H9 (cell line): ENCODE data around the gene HNRNPD. TPM values are rescaled to one million over a fixed set of nuclear protein-coding genes. Genes with fewer than 3 reads are reported as not detected.
"Not testable (repeated sequence)": the region's sequence is repeated elsewhere in the genome, so short reads cannot be mapped to it uniquely, and the experiment has no call there.

ENCODE experiments used
- DNase-seq: peaks from one replicate; pipeline ENCODE4 v3.0.0-alpha.2; 2017
- H2AFZ ChIP-seq: one replicate; pipeline ENCODE4 v1.6.1; 2013; ENCODE audit warnings: mild to moderate bottlenecking, low read length, control low read depth, moderate library complexity
- H2AK5ac ChIP-seq: 2 replicates; pipeline ENCODE4 v1.6.1; 2013; ENCODE audit warnings: low read length, control low read depth, mixed read lengths; ENCODE audit not compliant: insufficient read length
- H2BK120ac ChIP-seq: one replicate; pipeline ENCODE4 v1.6.1; 2013; ENCODE audit warnings: low read depth, mild to moderate bottlenecking, low read length, control low read depth, inconsistent platforms; ENCODE audit not compliant: poor library complexity, severe bottlenecking
- H2BK12ac ChIP-seq: 2 replicates; pipeline ENCODE4 v1.6.1; 2013; ENCODE audit warnings: low read length, control low read depth, mixed read lengths, low read depth; ENCODE audit not compliant: insufficient read length
- H2BK15ac ChIP-seq: 2 replicates; pipeline ENCODE4 v1.6.1; 2013; ENCODE audit warnings: low read depth, low read length, control low read depth
- H2BK20ac ChIP-seq: one replicate; pipeline ENCODE4 v1.6.1; 2013; ENCODE audit warnings: low read depth, mild to moderate bottlenecking, low read length, control low read depth, inconsistent platforms; ENCODE audit not compliant: poor library complexity, severe bottlenecking
- H2BK5ac ChIP-seq: 2 replicates; pipeline ENCODE4 v1.6.1; 2013; ENCODE audit warnings: low read length, control low read depth, mixed read lengths; ENCODE audit not compliant: insufficient read length
- H3K14ac ChIP-seq: 2 replicates; pipeline ENCODE4 v1.6.1; 2013; ENCODE audit warnings: low read length, control low read depth; ENCODE audit not compliant: insufficient read depth
- H3K18ac ChIP-seq: 2 replicates; pipeline ENCODE4 v1.6.1; 2013; ENCODE audit warnings: low read depth, mild to moderate bottlenecking, mixed read lengths, low read length, control low read depth; ENCODE audit not compliant: insufficient read length
- H3K23ac ChIP-seq: 2 replicates; pipeline ENCODE4 v1.6.1; 2013; ENCODE audit warnings: low read length, control low read depth, mixed read lengths, low read depth; ENCODE audit not compliant: insufficient read length
- H3K23me2 ChIP-seq: 2 replicates; pipeline ENCODE4 v1.6.1; 2013; ENCODE audit warnings: low read depth, mild to moderate bottlenecking, mixed read lengths, low read length, control low read depth; ENCODE audit not compliant: insufficient read length, poor library complexity, severe bottlenecking
- H3K27ac ChIP-seq: 2 replicates; pipeline ENCODE4 v1.5.1; 2013; ENCODE audit warnings: low read length, control low read depth, mixed read lengths, low read depth; ENCODE audit not compliant: insufficient read length
- H3K27me3 ChIP-seq: 2 replicates; pipeline ENCODE4 v1.6.1; 2013; ENCODE audit warnings: low read length, control low read depth, inconsistent platforms; ENCODE audit not compliant: insufficient read depth
- H3K4ac ChIP-seq: 2 replicates; pipeline ENCODE4 v1.6.1; 2013; ENCODE audit warnings: low read depth, mild to moderate bottlenecking, control low read depth, inconsistent platforms, low read length, moderate library complexity
- H3K4me1 ChIP-seq: 2 replicates; pipeline ENCODE4 v1.6.1; 2013; ENCODE audit warnings: low read length, control low read depth, inconsistent platforms; ENCODE audit not compliant: insufficient read depth
- H3K4me2 ChIP-seq: 2 replicates; pipeline ENCODE4 v1.6.1; 2013; ENCODE audit warnings: low read length, control low read depth, mixed read lengths; ENCODE audit not compliant: insufficient read length, insufficient read depth
- H3K56ac ChIP-seq: 2 replicates; pipeline ENCODE4 v1.6.1; 2013; ENCODE audit warnings: low read depth, mild to moderate bottlenecking, mixed read lengths, low read length, control low read depth; ENCODE audit not compliant: insufficient read length
- H3K79me1 ChIP-seq: 2 replicates; pipeline ENCODE4 v1.6.1; 2013; ENCODE audit warnings: low read depth, mild to moderate bottlenecking, moderate library complexity, low read length, control low read depth, inconsistent platforms; ENCODE audit not compliant: insufficient read depth, poor library complexity, severe bottlenecking
- H3K79me2 ChIP-seq: 2 replicates; pipeline ENCODE4 v1.6.1; 2013; ENCODE audit warnings: low read length, control low read depth, inconsistent platforms; ENCODE audit not compliant: insufficient read depth
- H3K9ac ChIP-seq: 2 replicates; pipeline ENCODE4 v1.6.1; 2013; ENCODE audit warnings: low read length, control low read depth, mixed read lengths; ENCODE audit not compliant: insufficient read length; ENCODE audit errors: extremely low read depth
- H3K9me3 ChIP-seq: one replicate; pipeline ENCODE4 v1.6.1; 2013; ENCODE audit warnings: low read depth, low read length, inconsistent platforms; ENCODE audit not compliant: control insufficient read depth
- H3T11ph ChIP-seq: one replicate; pipeline ENCODE4 v1.6.1; 2013; ENCODE audit warnings: mild to moderate bottlenecking, low read length, control low read depth, inconsistent platforms
- H4K20me1 ChIP-seq: one replicate; pipeline ENCODE4 v1.6.1; 2013; ENCODE audit not compliant: control insufficient read depth, insufficient read length, insufficient read depth
- H4K5ac ChIP-seq: 2 replicates; pipeline ENCODE4 v1.6.1; 2013; ENCODE audit warnings: low read depth, mild to moderate bottlenecking, mixed read lengths, low read length, control low read depth; ENCODE audit not compliant: insufficient read length
- H4K8ac ChIP-seq: replicated peaks from 2 replicates; pipeline ENCODE4 v1.6.1; 2013; ENCODE audit warnings: low read length, control low read depth, mixed read lengths, low read depth; ENCODE audit not compliant: insufficient read length
- H4K91ac ChIP-seq: 2 replicates; pipeline ENCODE4 v1.6.1; 2013; ENCODE audit warnings: low read depth, mild to moderate bottlenecking, moderate library complexity, mixed read lengths, low read length, control low read depth; ENCODE audit not compliant: insufficient read length
- H3K27ac Mint-ChIP-seq, 3 experiments: 2 replicates in 2 of 3; 3 replicates in 1 of 3; pipeline ENCODE4 v1.8.0; 2020 to 2021; ENCODE audit warnings: mixed read lengths in 3 of 3, mild to moderate bottlenecking in 1 of 3, moderate library complexity in 1 of 3
- H3K27me3 Mint-ChIP-seq: 2 replicates; pipeline ENCODE4 v1.8.0; 2021; ENCODE audit warnings: low read depth, mild to moderate bottlenecking, moderate library complexity, mixed read lengths
- H3K36me3 Mint-ChIP-seq, 3 experiments: 2 replicates in 2 of 3; 3 replicates in 1 of 3; pipeline ENCODE4 v1.8.0; 2020 to 2021; ENCODE audit warnings: low read depth in 3 of 3, mixed read lengths in 3 of 3; ENCODE audit not compliant: insufficient read depth in 1 of 3
- H3K4me1 Mint-ChIP-seq, 2 experiments: 2 replicates each; pipeline ENCODE4 v1.8.0; 2020; ENCODE audit warnings: mixed read lengths in 2 of 2
- H3K4me3 Mint-ChIP-seq, 2 experiments: 2 replicates in 1 of 2; 3 replicates in 1 of 2; pipeline ENCODE4 v1.8.0; 2020 to 2021; ENCODE audit warnings: mild to moderate bottlenecking in 2 of 2, mixed read lengths in 2 of 2, moderate library complexity in 1 of 2
- H3K9me3 Mint-ChIP-seq, 2 experiments: 2 replicates in 1 of 2; 3 replicates in 1 of 2; pipeline ENCODE4 v1.8.0; 2020; ENCODE audit warnings: mild to moderate bottlenecking in 2 of 2, mixed read lengths in 2 of 2, moderate library complexity in 1 of 2
- CTCF ChIP-seq: fragments of 200-600 bp; sonication (generic); conservative IDR thresholded peaks from 3 replicates; pipeline ENCODE4 v1.8.0; 2021; ENCODE audit warnings: antibody characterized with exemption, mild to moderate bottlenecking
- WGBS: extraction: QIAGEN DNeasy Blood & Tissue Kit; methylation state at CpG from one replicate; pipeline ENCODE4 v1.1.7; 2013; ENCODE audit warnings: missing lambda C conversion rate, low lambda C conversion rate, mixed read lengths; ENCODE audit not compliant: insufficient read length; ENCODE audit errors: extremely low coverage; 5-methylcytosine and 5-hydroxymethylcytosine counted together
- total RNA-seq: library from RNA; stranded (reverse); gene quantifications from 2 replicates; pipeline ENCODE4 v1.2.1, GENCODE V29; 2021

HNRNPD gene
- total RNA-seq, 1 experiment from 2014 or later = 611 TPM

GRCh38 chr4:82388405-82388804 lies 14.6 kb upstream of the HNRNPD start:
- Mint-ChIP-seq H3K9me3 (peaks cover 16 to 21% of the 10 kb centered on the region in 2 experiments), H3K4me1 (peaks cover 5 to 8% of the 10 kb centered on the region in 2 experiments), H3K4me3 (no peak overlapping the region), H3K36me3 (peaks cover 4 to 22% (median 10%) of the 10 kb centered on the region in 3 experiments; a peak in 4 of 7 replicates), H3K27ac (no peak overlapping the region), H3K27me3 (no peaks in the 10 kb centered on the region)
- Histone ChIP-seq H3T11ph (no peak overlapping the region), H2AK5ac (no peak overlapping the region), H2BK20ac (no peak overlapping the region), H2BK12ac (no peak overlapping the region), H3K4me2 (no peak overlapping the region), H4K20me1 (no peaks in the 10 kb centered on the region), H3K14ac (no peak overlapping the region), H3K27ac (no peak overlapping the region), H3K23ac (no peak overlapping the region), H2BK5ac (no peak overlapping the region), H3K23me2 (no peaks in the 10 kb centered on the region), H4K5ac (no peak overlapping the region), H3K79me2 (no peaks in the 10 kb centered on the region), H3K4me1 (0 out of 2 replicates have a peak, but pooled peaks cover 2% of the 10 kb centered on the region), H3K4ac (no peak overlapping the region), H2BK120ac (no peak overlapping the region), H4K91ac (no peak overlapping the region), H3K18ac (no peak overlapping the region), H3K79me1 (no peaks in the 10 kb centered on the region), H2BK15ac (no peak overlapping the region), H3K27me3 (no peaks in the 10 kb centered on the region), H3K56ac (no peak overlapping the region), H2AFZ (no peak overlapping the region), H4K8ac (no peak overlapping the region), H3K9ac (no peak overlapping the region), H3K9me3 (no peaks in the 10 kb centered on the region)
- TF ChIP-seq CTCF = 0 out of 3 replicates have a peak, but pooled peaks have one; percentile 24
- DNase-seq = no peak
- WGBS = no CpG with 5 or more reads among the region's 1 CpG

- H2BK12ac ChIP-seq, H2BK5ac ChIP-seq, H3K27me3 ChIP-seq, H3K4me3 Mint-ChIP-seq, H3K4ac ChIP-seq, H2BK120ac ChIP-seq, H3K27ac Mint-ChIP-seq, H3K27me3 Mint-ChIP-seq, H3K4me1 Mint-ChIP-seq, H3K14ac ChIP-seq, H4K5ac ChIP-seq, H3K18ac ChIP-seq, H3K56ac ChIP-seq, H2BK15ac ChIP-seq, H3K23me2 ChIP-seq, H3K9ac ChIP-seq, H3T11ph ChIP-seq, DNase-seq, H4K20me1 ChIP-seq, H2AFZ ChIP-seq, H3K79me2 ChIP-seq, H3K4me1 ChIP-seq, H3K27ac ChIP-seq, H2AK5ac ChIP-seq, H3K9me3 ChIP-seq, H3K23ac ChIP-seq, H4K8ac ChIP-seq, H3K79me1 ChIP-seq, H4K91ac ChIP-seq, H2BK20ac ChIP-seq, H3K4me2 ChIP-seq: not testable (repeated sequence)
- no CpG with 5 or more reads among the region's 8 CpGs for WGBS
- peaks cover 16 to 21% of the 10 kb centered on the region in 2 experiments for H3K9me3 Mint-ChIP-seq
- peaks cover 4 to 22% (median 10%) of the 10 kb centered on the region in 3 experiments; a peak in 4 of 7 replicates for H3K36me3 Mint-ChIP-seq
Measured at GRCh38 chr4:82386312-82386711, 12.5 kb upstream of the HNRNPD start.
